Measurements from ENCODE around the gene MPC2. TPM values are rescaled to one million over a fixed set of nuclear protein-coding genes. Genes with fewer than 3 reads are reported as not detected.
A peak's percentile ranks its signal among the peaks of the same experiment; 100 is the strongest.

MPC2 gene
- total RNA-seq, 2 experiments from 2014 or later, result 69.7 to 70.2 TPM

DNA sequence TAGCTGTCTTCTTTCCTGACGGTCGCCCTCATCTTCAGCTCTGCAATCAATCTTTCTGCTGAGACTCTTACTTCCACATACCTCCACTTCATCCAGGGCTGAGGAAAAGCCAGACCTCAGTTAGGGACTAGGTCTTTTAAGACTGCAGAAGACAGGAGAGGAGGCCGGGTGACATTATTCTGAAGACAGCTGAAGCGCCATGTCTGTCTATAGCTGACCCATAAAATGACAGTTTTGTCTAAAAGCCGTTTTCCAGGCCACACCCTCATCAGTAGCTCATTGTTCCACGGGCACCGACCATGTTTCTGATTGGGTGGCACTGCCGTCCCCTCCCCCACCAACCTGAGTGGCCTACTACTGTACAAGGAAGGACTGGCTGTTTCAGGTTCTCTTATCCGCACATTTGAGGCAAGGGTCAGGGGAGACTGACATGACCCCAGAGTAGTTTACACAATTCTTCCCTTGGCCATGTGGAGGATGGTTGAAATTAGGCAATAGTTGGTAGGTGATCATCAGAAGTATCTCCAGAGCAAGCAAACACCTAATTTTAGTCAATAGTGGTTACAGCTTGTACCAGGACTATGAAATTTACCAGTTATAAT is 22.9 kb downstream of the MPC2 start, which contains the start of gene ADCY10:
Gene ADCY10, minus strand, starts transcription at position 240 of the 602 bp plus-strand sequence. CDS start 8,994 bp downstream, outside the sequence.
- Mint-ChIP-seq H3K4me3 (no peak within 1 kb of the TSS), H3K27ac (no peak within 1 kb of the TSS)
- CTCF ChIA-PET, result interaction anchor here (1.1 kb wide), 1 partner anchor 17 kb away, joined by 3 read pairs; no protein-coding TSS in a partner anchor

GRCh38 chr1:167912294-167912693 is 24.6 kb downstream of the MPC2 start:
- DNase-seq, result no peak
- H3K36me3 Mint-ChIP-seq (ENCODE audit: low read depth), result peaks cover 4% of the 10 kb centered on the region
- no peak overlapping the region for H3K4me3 Mint-ChIP-seq
- no peak overlapping the region for H3K27ac Mint-ChIP-seq
- H3K9me3 Mint-ChIP-seq, result peaks cover 3% of the 10 kb centered on the region
- CTCF ChIA-PET, result no interaction called here
- H3K4me1 Mint-ChIP-seq (ENCODE audit: low read depth), result no peaks in the 10 kb centered on the region
- intact Hi-C loops (cut with micrococcal nuclease), result no loop called here
- peaks cover 4% of the 10 kb centered on the region for H3K27me3 Mint-ChIP-seq (ENCODE audit: low read depth)

More for the DNA sequence above, 22.9 kb downstream of the MPC2 start, which contains the start of gene ADCY10:
- Mint-ChIP-seq H3K36me3 (ENCODE audit: low read depth) (peaks cover 6% of the 10 kb centered on the region), H3K27me3 (ENCODE audit: low read depth) (peaks cover 4% of the 10 kb centered on the region), H3K9me3 (peaks cover 3% of the 10 kb centered on the region), H3K4me1 (ENCODE audit: low read depth) (no peaks in the 10 kb centered on the region)
- intact Hi-C loops (cut with micrococcal nuclease), result no loop called here
- no peak for DNase-seq

GRCh38 chr1:167911413-167911812 is 25.5 kb downstream of the MPC2 start:
- Mint-ChIP-seq H3K27ac (no peak overlapping the region), H3K4me3 (no peak overlapping the region), H3K9me3 (peaks cover 3% of the 10 kb centered on the region), H3K27me3 (ENCODE audit: low read depth) (peaks cover 4% of the 10 kb centered on the region), H3K4me1 (ENCODE audit: low read depth) (no peaks in the 10 kb centered on the region), H3K36me3 (ENCODE audit: low read depth) (peaks cover 2% of the 10 kb centered on the region)
- CTCF ChIA-PET, result no interaction called here
- intact Hi-C loops (cut with micrococcal nuclease), result no loop called here
- DNase-seq, result no peak

- Mint-ChIP-seq H3K9me3 (peaks cover 3% of the 10 kb centered on the region), H3K4me3 (no peak overlapping the region), H3K4me1 (ENCODE audit: low read depth) (no peaks in the 10 kb centered on the region), H3K36me3 (ENCODE audit: low read depth) (peaks cover 2% of the 10 kb centered on the region), H3K27ac (no peak overlapping the region), H3K27me3 (ENCODE audit: low read depth) (peaks cover 4% of the 10 kb centered on the region)
- intact Hi-C loops (cut with micrococcal nuclease), result no loop called here
- no peak for DNase-seq
- CTCF ChIA-PET, result no interaction called here
Observed at GRCh38 chr1:167910530-167910929, 26.3 kb downstream of the MPC2 start.

DNA sequence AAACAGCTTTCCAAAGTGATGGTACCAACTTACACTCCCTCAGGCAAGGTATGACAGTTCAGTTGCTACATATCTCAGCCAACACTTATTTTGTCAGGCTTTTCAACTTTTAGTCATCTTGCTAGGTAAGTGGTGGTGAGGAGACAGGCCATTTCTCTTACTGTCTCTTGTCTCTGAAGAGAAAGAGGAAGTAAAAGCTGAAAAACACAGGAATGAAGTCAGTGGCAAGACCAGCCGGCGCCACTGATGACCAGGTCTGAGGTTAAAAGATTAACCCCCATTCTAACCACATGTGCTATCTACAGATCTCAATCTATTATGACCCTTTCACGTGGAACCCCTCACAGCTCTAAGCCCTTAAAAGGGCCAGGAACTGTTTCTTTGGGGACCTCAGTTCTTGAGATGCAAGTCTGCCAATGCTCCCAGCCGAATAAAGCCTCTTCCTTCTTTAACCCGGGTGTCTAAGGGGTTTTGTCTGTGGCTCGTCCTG is 27.1 kb downstream of the MPC2 start:
- intact Hi-C loops (cut with micrococcal nuclease), result no loop called here
- Mint-ChIP-seq H3K4me3 (no peak overlapping the region), H3K4me1 (ENCODE audit: low read depth) (no peaks in the 10 kb centered on the region), H3K9me3 (peaks cover 3% of the 10 kb centered on the region), H3K36me3 (ENCODE audit: low read depth) (peaks cover 2% of the 10 kb centered on the region), H3K27me3 (ENCODE audit: low read depth) (peaks cover 4% of the 10 kb centered on the region), H3K27ac (no peak overlapping the region)
- CTCF ChIA-PET, result no interaction called here
- no peak for DNase-seq

DNA sequence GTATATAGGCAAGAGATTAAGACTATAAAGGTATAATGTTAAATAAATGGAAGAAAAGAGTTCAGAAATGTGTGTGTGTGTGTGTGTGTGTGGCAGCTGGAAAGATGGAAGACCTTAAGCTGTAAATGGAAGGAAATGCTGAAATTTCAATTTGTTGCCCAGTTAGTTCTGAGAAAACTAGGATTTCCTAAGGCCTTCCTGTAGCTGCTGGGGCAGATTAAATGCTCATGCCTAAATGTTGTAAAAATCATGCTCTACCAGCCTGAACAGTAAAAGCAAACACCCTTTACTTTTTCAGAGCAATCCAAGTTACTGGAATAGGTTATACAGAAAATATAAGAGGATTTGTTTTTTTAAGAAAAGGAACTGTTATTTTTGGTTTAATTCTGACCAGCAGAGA is 31.2 kb downstream of the MPC2 start:
- Mint-ChIP-seq H3K4me3 (no peak overlapping the region), H3K4me1 (ENCODE audit: low read depth) (no peaks in the 10 kb centered on the region), H3K36me3 (ENCODE audit: low read depth) (peaks cover 2% of the 10 kb centered on the region), H3K27ac (no peak overlapping the region), H3K9me3 (peaks cover 3% of the 10 kb centered on the region), H3K27me3 (ENCODE audit: low read depth) (peaks cover 2% of the 10 kb centered on the region)
- CTCF ChIA-PET, result no interaction called here
- no peak for DNase-seq
- intact Hi-C loops (cut with micrococcal nuclease), result no loop called here

DNA sequence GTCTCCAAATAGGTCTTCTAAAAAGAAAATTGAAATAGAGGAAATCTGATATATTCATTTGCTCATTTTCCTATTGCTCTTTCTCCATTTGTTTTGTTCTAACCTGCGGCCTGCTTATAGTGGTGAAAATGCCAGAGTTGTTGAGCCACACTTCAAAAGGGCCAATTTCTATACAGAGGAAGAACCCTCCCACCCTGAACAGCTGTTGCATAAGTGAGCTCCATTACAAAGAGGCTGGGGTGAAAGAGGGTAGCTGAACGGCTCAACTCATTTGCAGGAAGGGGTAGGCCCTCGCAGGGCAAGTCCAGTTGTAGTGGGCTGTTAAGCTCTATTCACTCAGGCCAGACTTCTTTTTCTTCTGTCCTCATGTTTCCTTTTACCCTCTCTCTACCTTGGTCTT is 31.7 kb downstream of the MPC2 start:
- Mint-ChIP-seq H3K9me3 (peaks cover 3% of the 10 kb centered on the region), H3K36me3 (ENCODE audit: low read depth) (peaks cover 2% of the 10 kb centered on the region), H3K27ac (no peak overlapping the region), H3K27me3 (ENCODE audit: low read depth) (no peaks in the 10 kb centered on the region), H3K4me3 (no peak overlapping the region), H3K4me1 (ENCODE audit: low read depth) (no peaks in the 10 kb centered on the region)
- DNase-seq, result no peak
- CTCF ChIA-PET, result no interaction called here
- intact Hi-C loops (cut with micrococcal nuclease), result no loop called here

GRCh38 chr1:167904652-167905130 is 32.2 kb downstream of the MPC2 start:
- no peaks in the 10 kb centered on the region for H3K9me3 Mint-ChIP-seq
- H3K4me3 Mint-ChIP-seq, result no peak overlapping the region
- no peaks in the 10 kb centered on the region for H3K27me3 Mint-ChIP-seq (ENCODE audit: low read depth)
- CTCF ChIA-PET, result no interaction called here
- H3K4me1 Mint-ChIP-seq (ENCODE audit: low read depth), result no peaks in the 10 kb centered on the region
- DNase-seq, result no peak
- intact Hi-C loops (cut with micrococcal nuclease), result no loop called here
- H3K36me3 Mint-ChIP-seq (ENCODE audit: low read depth), result no peaks in the 10 kb centered on the region
- H3K27ac Mint-ChIP-seq, result no peak overlapping the region

GRCh38 chr1:167900907-167901306 is 36.0 kb downstream of the MPC2 start:
- DNase-seq, result no peak
- H3K4me1 Mint-ChIP-seq (ENCODE audit: low read depth), result no peaks in the 10 kb centered on the region
- no peak overlapping the region for H3K4me3 Mint-ChIP-seq
- CTCF ChIA-PET, result no interaction called here
- intact Hi-C loops (cut with micrococcal nuclease), result no loop called here
- no peaks in the 10 kb centered on the region for H3K9me3 Mint-ChIP-seq
- H3K36me3 Mint-ChIP-seq (ENCODE audit: low read depth), result no peaks in the 10 kb centered on the region
- no peaks in the 10 kb centered on the region for H3K27me3 Mint-ChIP-seq (ENCODE audit: low read depth)
- H3K27ac Mint-ChIP-seq, result no peak overlapping the region

DNA sequence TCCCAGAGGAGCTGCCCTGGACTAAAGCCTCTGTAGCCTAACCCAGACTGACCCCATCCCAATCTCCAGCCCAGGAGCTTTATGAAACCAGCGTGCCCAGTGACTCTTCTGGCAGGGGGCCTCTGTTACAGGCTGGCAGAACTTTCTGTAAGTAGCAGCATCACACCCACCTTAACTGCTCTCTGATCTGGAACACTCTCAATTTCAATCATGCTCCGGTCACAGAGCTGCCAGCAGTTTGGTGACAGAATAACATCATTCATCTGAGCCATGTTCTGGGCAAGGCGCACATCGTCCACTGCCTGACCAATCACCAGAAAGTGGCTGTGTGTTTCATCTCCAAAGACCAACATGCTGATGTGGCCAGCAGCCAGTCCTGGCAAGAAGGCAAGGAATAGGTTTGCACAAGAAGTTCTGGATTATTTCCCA is 37.6 kb downstream of the MPC2 start:
- no peaks in the 10 kb centered on the region for H3K4me1 Mint-ChIP-seq (ENCODE audit: low read depth)
- CTCF ChIA-PET, result no interaction called here

DNA sequence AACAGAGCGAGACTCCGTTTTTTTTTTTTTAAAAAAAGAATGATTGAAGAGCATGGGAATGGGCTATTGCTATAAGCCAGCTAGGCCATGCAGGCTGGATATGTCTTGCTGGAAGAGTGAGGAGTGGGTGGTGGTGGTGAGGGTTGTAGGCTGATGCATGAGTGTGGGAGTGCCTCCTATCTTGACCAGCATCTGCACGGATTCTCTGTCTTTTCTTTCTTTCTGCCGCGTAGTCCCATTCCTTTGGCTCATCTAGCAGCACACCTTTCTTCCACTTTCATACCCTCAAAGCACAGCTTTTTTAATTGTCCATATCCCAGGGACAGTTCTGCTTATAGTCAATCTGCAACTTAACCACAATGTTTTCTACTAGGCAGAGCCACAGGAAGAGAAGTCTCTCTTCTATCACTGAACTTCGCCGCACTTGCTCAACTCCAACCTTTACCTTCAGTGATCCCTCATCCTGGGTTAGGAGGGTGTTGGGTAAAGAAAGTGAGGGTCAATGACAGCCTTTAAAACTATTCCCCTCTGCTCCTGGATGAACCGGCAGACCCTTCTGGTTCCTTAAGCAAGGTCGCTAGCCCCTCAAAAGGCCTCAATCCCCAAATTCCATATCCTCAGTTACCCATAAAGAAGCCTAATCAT is 38.2 kb downstream of the MPC2 start:
- intact Hi-C loops (cut with micrococcal nuclease), result no loop called here
- CTCF ChIA-PET, result no interaction called here

More for the DNA sequence above, 37.6 kb downstream of the MPC2 start:
- intact Hi-C loops (cut with micrococcal nuclease), result no loop called here
- no peak for DNase-seq
- Mint-ChIP-seq H3K4me3 (no peak overlapping the region), H3K9me3 (no peaks in the 10 kb centered on the region), H3K27ac (no peak overlapping the region), H3K27me3 (ENCODE audit: low read depth) (no peaks in the 10 kb centered on the region), H3K36me3 (ENCODE audit: low read depth) (no peaks in the 10 kb centered on the region)

GRCh38 chr1:167893798-167894197 is 43.1 kb downstream of the MPC2 start:
- Mint-ChIP-seq H3K36me3 (ENCODE audit: low read depth) (no peaks in the 10 kb centered on the region), H3K27ac (no peak overlapping the region), H3K27me3 (ENCODE audit: low read depth) (no peaks in the 10 kb centered on the region), H3K4me1 (ENCODE audit: low read depth) (no peaks in the 10 kb centered on the region), H3K4me3 (no peak overlapping the region), H3K9me3 (no peaks in the 10 kb centered on the region)
- intact Hi-C loops (cut with micrococcal nuclease), result no loop called here
- CTCF ChIA-PET, result interaction anchor here (2.9 kb wide), 1 partner anchor 189 kb away, joined by 7 read pairs; no protein-coding TSS in a partner anchor
- no peak for DNase-seq

More for the DNA sequence above, 38.2 kb downstream of the MPC2 start:
- Mint-ChIP-seq H3K9me3 (no peaks in the 10 kb centered on the region), H3K4me1 (ENCODE audit: low read depth) (no peaks in the 10 kb centered on the region), H3K27me3 (ENCODE audit: low read depth) (no peaks in the 10 kb centered on the region), H3K4me3 (no peak overlapping the region), H3K27ac (no peak overlapping the region), H3K36me3 (ENCODE audit: low read depth) (no peaks in the 10 kb centered on the region)
- no peak for DNase-seq

GRCh38 chr1:167890400-167890799 is 46.5 kb downstream of the MPC2 start:
- Mint-ChIP-seq H3K4me1 (ENCODE audit: low read depth) (no peaks in the 10 kb centered on the region), H3K27ac (peak overlapping the region; percentile 43), H3K36me3 (ENCODE audit: low read depth) (no peaks in the 10 kb centered on the region), H3K4me3 (no peak overlapping the region), H3K9me3 (peaks cover 2% of the 10 kb centered on the region), H3K27me3 (ENCODE audit: low read depth) (no peaks in the 10 kb centered on the region)
- CTCF ChIA-PET, result interaction anchor here (0.7 to 1.2 kb wide), 2 partner anchors 40 to 132 kb away, joined by 3 read pairs; no protein-coding TSS in a partner anchor
- intact Hi-C loops (cut with micrococcal nuclease), result no loop called here
- no peak for DNase-seq
